ENCODE results near the gene PLXNA2.

GRCh38 chr1:208215393-208215792 is 28.8 kb downstream of the PLXNA2 start:
- TF ChIP-seq POLR2AphosphoS5 (IDR thresholded peaks at IDR 0.05; ENCODE audit: low read depth, low read length) (no peak), TAF1 (IDR thresholded peaks at IDR 0.05; ENCODE audit: borderline replicate concordance, low read depth, low read length) (no peak)

Data from GM12892 (cell line).